Measurements from ENCODE around the gene RFTN2. TPM values are rescaled to one million over a fixed set of nuclear protein-coding genes. Genes with fewer than 3 reads are reported as not detected.

RFTN2 gene
- total RNA-seq, 4 donors from 2014 or later: 1.1 to 6.3 (median 3.2) TPM

DNA sequence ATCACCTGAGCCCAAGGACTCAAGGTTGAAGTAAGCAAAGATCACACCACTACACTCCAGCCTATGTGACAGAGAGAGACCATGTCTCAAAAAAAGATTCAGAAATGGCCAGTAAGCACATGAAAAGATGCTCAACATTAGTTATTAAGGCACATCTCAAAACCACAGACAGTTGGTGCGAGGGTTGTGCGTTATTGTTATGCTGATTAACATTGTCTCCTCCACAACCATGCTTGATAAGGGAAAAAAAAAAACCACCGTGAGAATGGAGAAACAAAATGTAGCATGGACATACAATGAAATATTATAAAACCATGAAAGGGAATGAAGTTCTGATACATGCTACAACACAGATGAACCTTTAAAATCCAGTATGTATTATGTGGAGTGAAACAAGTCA is 132.2 kb downstream of the RFTN2 start:
- in situ Hi-C loops (cut with MboI; ENCODE audit: low sequenced_read_pairs in 4 of 4): no loop called here
- no peak for ATAC-seq

DNA sequence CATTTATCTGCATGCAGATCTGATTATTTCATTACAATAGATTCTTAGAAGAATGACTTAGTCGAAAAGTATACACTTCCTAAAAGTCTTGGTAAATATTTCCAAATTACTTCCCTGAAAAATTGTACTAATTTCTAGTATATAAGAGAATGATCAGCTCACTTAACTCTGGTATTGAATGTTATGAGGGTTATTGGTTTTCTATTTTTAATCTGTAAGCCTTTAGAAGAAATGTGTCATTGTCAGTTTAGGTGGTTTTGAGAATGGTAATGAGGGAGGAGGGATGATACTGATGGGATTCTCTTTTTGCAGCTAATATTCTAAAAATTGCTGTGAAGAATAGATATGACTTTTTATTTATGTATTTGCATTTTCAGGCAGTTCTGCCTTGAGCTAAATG is 135.7 kb downstream of the RFTN2 start:
- TF ChIP-seq POLR2A (IDR thresholded peaks at IDR 0.05): no peak
- TF ChIP-seq, protein P1, sequence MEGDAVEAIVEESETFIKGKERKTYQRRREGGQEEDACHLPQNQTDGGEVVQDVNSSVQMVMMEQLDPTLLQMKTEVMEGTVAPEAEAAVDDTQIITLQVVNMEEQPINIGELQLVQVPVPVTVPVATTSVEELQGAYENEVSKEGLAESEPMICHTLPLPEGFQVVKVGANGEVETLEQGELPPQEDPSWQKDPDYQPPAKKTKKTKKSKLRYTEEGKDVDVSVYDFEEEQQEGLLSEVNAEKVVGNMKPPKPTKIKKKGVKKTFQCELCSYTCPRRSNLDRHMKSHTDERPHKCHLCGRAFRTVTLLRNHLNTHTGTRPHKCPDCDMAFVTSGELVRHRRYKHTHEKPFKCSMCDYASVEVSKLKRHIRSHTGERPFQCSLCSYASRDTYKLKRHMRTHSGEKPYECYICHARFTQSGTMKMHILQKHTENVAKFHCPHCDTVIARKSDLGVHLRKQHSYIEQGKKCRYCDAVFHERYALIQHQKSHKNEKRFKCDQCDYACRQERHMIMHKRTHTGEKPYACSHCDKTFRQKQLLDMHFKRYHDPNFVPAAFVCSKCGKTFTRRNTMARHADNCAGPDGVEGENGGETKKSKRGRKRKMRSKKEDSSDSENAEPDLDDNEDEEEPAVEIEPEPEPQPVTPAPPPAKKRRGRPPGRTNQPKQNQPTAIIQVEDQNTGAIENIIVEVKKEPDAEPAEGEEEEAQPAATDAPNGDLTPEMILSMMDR (IDR thresholded peaks at IDR 0.05 in 4 of 5, conservative IDR thresholded peaks at IDR 0.05 in 1 of 5): no peak

More for the DNA sequence above, 132.2 kb downstream of the RFTN2 start:
- Histone ChIP-seq H3K9me3 (no peaks in the 10 kb centered on the region), H3K27ac (no peak overlapping the region), H3K4me1 (peaks cover 7 to 11% of the 10 kb centered on the region in 2 donors), H3K4me3 (no peak overlapping the region), H3K27me3 (no peaks in the 10 kb centered on the region), H3K36me3 (peaks cover 0 to 40% of the 10 kb centered on the region in 2 donors)
- TF ChIP-seq, protein P1 (IDR thresholded peaks at IDR 0.05 in 4 of 5, conservative IDR thresholded peaks at IDR 0.05 in 1 of 5): no peak
- no peak for TF ChIP-seq POLR2A (IDR thresholded peaks at IDR 0.05)
- intact Hi-C loops (cut with DNase I; ENCODE audit: low total_unique reads): no loop called here
- DNase-seq: no peak

GRCh38 chr2:197538412-197538811 is 137.0 kb downstream of the RFTN2 start:
- H3K36me3 ChIP-seq: peaks cover 0 to 43% of the 10 kb centered on the region in 2 donors
- H3K9me3 ChIP-seq: no peaks in the 10 kb centered on the region
- no peak for TF ChIP-seq POLR2A (IDR thresholded peaks at IDR 0.05)
- TF ChIP-seq, protein P1 (IDR thresholded peaks at IDR 0.05 in 4 of 5, conservative IDR thresholded peaks at IDR 0.05 in 1 of 5): no peak
- DNase-seq (no peak), ATAC-seq (no peak)
- intact Hi-C loops (cut with DNase I; ENCODE audit: low total_unique reads): no loop called here
- peaks cover 11 to 20% of the 10 kb centered on the region in 2 donors for H3K4me1 ChIP-seq
- H3K4me3 ChIP-seq: no peak overlapping the region
- no peak overlapping the region for H3K27ac ChIP-seq
- no peaks in the 10 kb centered on the region for H3K27me3 ChIP-seq
- in situ Hi-C loops (cut with MboI; ENCODE audit: low sequenced_read_pairs in 4 of 4): no loop called here

More for the DNA sequence above, 135.7 kb downstream of the RFTN2 start:
- Histone ChIP-seq H3K27me3 (no peaks in the 10 kb centered on the region), H3K27ac (no peak overlapping the region), H3K9me3 (no peaks in the 10 kb centered on the region), H3K4me3 (no peak overlapping the region), H3K4me1 (peaks cover 11% of the 10 kb centered on the region in 2 donors), H3K36me3 (peaks cover 0 to 56% of the 10 kb centered on the region in 2 donors)
- in situ Hi-C loops (cut with MboI; ENCODE audit: low sequenced_read_pairs in 4 of 4): no loop called here
- ATAC-seq (no peak), DNase-seq (no peak)
- intact Hi-C loops (cut with DNase I; ENCODE audit: low total_unique reads): no loop called here

Other genes with a start within 250 kb of the RFTN2 start
- 100 to 1,000 TPM; 137 to 297 (median 158) TPM for gene SF3B1, start 240.6 kb downstream of the RFTN2 start, total RNA-seq
- 10 to 100 TPM in 2 of 4 donors, 1 to 10 TPM in 2; 7.4 to 21.5 (median 13.7) TPM for gene COQ10B, start 222.0 kb downstream of the RFTN2 start, total RNA-seq
- gene HSPD1, start 175.7 kb downstream of the RFTN2 start, total RNA-seq: 100 to 1,000 TPM in 1 of 4 donors, 10 to 100 TPM in 3; 82.0 to 104 (median 88.2) TPM
- 100 to 1,000 TPM in 1 of 4 donors, 10 to 100 TPM in 3; 43.2 to 122 (median 88.0) TPM for gene HSPE1, start 175.2 kb downstream of the RFTN2 start, total RNA-seq
- 10 to 100 TPM; 29.3 to 41.3 (median 38.2) TPM for gene MOB4, start 159.5 kb downstream of the RFTN2 start, total RNA-seq
- 1 to 10 TPM; 3.4 to 8.9 (median 7.7) TPM for gene MARS2, start 29.8 kb upstream of the RFTN2 start, total RNA-seq
- gene BOLL, start 109.7 kb upstream of the RFTN2 start, total RNA-seq: 1 to 10 TPM; 2.4 to 8.1 (median 2.6) TPM
- 10 to 100 TPM in 2 of 4 donors, 1 to 10 TPM in 2; 5.9 to 10.7 (median 9.8) TPM for gene PLCL1, start 129.0 kb upstream of the RFTN2 start, total RNA-seq